NCI-H748 (cell line): Measurements from ENCODE around the gene CACNA1A.
A peak's percentile ranks its signal among the peaks of the same experiment; 100 is the strongest.
"Not testable (repeated sequence)": the region's sequence is repeated elsewhere in the genome, so short reads cannot be mapped to it uniquely, and the experiment has no call there.

Experiments used
- DNase-seq: peaks from one replicate; lab custom pipeline; 2025; ENCODE audit not compliant: unreplicated experiment; lab: John Stamatoyannopoulos, UW

The CACNA1A gene

DNA sequence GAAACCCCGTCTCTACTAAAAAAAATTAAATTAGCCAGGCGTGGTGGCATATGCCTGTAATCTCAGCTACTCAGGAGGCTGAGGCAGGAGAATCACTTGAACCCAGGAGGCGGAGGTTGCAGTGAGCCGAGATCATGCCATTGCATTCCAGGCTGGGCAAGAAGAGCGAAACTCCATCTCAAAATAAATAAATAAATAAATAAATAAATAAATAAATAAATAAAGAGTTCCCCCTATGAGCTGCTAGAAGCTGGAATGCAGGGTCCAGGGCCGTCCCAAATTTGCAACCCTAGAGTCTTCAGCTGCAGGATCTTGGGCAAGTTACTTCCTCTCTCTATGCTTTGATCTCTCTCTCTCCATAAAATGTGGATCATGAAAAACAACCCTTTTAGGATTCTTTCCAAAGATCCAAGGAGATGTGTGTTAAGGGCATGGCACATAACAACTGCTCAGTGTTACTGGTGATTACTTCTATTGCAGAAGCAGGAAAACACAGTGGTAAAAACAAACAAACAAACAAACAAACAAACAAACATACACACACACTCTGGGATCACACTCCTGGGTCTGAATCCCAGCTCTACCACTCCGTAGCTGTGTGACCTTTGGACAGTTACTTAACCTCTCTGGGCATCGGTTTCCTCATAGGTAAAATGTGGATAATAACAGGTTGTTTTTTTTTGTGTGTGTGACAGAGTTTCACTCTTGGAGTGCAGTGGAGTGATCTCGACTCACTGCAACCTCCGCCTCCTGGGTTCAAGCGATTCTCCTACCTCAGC, 78.8 kb downstream of the CACNA1A start:
- no peak for DNase-seq

DNA sequence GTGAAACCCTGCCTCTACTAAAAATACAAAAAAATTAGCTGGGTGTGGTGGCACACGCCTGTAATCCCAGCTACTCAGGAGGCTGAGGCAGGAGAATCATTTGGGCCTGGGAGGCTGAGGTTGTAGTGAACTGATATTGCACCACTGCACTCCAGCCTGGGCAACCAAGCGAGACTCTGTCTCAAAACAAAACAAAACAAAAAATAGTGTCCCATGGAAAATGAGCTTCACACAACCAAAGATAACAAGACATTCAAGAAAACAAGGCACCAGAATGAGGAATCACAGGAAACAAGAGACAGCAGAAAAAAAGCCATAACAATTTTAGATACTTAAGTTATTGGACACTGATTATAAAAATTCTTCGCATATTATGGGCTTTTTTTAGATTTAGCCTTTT, 80.4 kb downstream of the CACNA1A start:
- DNase-seq, result not testable (repeated sequence)

DNA sequence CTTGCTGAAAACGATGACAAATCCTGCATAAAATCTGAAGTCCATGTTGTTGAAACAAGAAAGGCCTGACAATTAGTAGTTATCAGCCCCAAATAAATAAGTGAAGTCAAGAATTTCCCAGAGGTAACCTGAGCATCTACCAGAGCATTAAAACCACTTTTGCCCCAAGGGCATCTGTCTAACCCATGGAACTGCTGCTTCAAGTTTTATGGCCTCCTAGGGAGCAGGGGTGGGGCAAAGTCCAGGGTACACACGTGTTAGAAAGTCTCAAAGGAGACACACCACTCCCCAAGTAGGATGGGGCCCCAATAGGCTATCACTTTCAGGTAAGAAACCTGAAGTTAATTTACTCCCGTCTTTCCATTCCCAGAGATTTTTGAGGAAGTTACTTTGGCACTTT, 81.1 kb downstream of the CACNA1A start:
- no peak for DNase-seq

DNA sequence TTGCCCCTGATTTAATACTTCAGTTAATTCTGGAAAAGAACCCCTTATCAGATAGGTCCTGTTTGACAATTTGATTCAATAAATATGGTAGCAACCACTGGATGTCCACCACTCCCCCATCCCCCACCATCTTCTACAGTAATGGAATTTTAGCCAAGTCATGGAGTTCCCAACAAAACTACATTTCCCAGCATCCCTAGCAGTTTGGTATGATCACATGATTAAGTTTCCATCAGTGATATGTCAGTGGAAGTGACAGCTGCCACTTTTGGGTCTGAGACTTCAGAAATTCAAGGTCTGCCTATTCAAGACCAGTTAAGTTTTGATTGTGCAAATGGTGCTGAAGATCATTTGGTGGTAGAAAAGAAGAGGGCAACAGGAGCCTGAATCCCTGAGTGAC, 85.5 kb downstream of the CACNA1A start:
- no peak for DNase-seq

DNA sequence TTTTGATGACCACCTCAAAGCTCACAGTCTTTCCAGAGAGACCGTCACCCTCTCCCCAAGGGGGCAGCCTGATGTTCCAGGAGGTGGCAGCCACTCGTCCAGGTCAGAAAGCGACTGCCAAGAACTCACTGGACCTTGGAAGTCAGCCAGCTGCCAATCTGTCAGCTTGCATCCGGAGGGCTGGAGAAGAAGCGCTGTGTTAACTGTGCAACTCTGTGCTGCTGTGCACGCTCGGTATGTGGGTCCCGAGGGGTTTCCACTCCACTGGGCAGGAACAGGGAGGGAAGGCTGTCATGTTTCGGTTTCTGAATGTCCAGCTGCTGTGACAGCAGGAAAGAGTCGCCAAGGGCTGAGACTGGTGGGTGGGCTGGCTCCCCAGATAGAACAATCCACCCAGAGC, 89.2 kb downstream of the CACNA1A start:
- DNase-seq, result no peak

DNA sequence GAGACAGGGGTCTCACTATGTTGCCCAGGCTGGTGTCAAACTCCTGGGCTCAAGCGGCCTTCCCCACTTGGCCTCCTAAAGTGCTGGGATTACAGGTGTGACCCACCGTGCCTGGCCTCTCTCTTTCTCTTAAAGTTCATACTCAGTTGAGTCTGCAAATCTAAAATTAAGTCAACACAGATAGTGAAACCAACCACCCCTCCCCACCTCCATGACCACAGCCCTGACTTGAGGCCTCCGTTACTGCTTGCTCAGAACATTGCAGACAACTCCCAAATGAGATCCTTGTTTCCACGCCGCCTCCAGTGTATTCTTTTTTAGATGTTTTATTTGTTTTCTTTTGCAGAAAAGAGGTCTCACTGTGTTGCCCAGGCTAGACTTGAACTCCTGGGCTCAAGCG, 94.4 kb downstream of the CACNA1A start:
- DNase-seq, result no peak

DNA sequence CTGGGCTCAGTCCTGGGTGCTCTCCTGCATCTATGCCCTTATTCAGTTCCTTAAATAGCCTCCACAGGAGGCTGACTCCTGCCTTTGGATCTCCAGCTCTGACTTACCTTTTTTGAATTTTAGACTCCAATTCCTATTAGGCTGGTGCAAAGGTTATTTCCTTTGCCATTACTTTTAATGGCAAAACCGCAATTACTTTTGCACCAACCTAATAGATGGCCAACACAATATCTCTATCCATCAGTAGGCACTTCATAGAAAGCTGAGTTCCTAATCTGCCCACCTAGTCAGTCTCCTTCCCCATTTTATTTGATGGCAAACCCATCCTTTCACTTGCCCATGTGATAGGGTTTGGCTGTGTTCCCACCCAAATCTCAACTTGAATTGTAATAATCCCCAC, 95.3 kb downstream of the CACNA1A start:
- DNase-seq, result no peak

DNA sequence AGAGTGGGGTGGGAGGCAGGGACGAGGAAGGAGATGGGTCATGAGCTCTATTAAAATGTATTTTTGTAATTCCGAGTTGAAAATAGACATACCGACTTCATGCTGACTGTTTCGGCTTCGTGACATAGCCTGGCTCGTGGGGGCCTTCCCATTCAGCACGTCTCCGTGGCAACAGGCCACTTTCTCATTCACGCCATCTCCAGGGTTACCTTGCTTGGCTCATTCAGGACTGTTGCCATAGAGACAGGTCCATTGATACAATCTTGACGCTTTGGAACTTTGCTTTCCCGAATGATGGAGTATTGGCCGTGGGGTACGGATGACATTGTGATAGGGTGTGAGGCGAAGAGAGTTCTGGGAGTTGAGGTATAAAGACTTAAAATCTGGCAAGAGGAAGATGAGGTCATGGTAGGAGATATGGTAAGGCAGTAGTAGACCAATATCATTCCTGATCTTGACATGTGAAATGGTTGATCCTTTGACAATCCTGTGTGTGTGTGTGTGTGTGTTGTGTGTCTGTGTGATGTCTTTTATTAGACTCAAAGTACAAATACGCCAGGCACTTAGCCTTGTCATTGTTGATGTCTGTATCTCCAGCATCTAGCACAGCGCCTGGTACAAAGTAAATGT, 97.3 kb downstream of the CACNA1A start:
- peak; percentile 23 for DNase-seq

DNA sequence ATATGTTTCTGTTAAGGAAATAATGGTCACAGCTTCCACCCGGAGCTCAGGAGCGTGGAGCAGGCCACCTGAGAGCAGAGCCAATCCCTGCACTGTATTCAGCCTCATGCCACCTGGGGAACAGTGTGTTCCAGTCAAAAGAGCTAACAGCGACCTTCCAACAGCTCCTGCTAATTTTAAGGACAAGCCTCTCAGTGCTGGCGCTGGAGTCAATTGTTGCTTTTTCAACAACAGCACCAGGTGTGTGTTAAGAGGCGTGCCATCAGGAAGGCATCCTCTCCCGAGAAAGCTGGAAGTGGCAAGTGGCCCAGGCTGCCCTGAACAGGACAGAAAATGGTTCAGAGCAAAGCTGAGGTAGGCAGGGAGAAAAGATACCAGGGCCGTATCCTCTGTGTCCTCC, 102.0 kb downstream of the CACNA1A start:
- DNase-seq, result peak; percentile 17

DNA sequence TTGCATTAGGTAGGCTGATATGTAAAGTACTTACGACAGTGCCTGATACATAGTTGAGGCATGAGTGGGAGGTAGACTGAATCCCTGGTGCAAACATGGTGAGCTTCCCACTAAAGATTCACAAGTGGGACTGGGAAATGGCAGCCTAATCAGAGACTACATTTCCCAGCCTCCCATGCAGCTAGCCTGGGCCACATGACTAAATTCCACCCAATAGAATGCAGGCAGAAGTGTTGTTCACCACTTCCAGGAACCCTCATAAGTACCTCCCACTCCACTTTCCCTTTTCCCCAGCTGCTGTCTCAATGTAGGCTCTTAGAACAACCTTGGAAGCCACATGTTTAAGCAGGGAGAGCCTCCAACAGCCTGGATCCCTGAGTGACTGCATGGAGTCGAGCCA, 104.9 kb downstream of the CACNA1A start:
- no peak for DNase-seq

DNA sequence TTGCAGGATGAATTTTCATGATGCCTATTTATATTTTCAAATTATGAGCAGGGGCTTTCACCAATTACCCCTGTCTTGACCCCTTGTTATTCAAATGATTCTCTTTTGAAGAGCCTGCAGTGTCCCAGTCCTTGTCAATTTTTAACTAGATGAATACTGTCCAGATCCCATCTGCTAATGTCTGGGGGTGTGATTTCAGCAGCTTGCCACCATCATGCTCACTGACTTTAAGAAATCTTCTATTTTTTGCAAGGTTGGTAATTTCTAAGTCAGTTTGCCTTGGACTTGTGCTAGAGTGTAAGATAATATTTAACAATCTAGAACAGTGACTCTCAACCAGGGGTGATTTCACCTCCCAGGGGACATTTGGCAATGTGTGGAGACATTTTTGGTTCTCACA, 106.0 kb downstream of the CACNA1A start:
- no peak for DNase-seq

DNA sequence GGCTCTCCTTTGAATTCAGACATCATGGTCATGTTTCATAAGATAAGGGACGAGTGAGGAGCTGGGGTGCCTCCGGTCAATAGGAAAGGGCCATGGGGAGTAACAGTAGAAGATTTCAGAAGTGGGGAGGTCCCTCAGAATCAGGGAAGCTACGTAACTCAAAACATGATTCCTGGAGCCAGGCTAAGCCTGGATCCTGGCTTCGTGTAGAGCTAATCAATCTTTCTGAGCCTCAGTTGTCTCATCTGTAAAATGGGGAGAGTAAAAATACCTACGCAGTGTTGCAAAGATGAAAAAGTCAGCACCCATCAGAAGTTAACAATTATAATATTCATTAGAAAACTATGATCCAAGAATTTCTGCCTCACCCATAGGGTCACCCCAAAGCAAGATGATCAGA, 106.5 kb downstream of the CACNA1A start:
- no peak for DNase-seq

DNA sequence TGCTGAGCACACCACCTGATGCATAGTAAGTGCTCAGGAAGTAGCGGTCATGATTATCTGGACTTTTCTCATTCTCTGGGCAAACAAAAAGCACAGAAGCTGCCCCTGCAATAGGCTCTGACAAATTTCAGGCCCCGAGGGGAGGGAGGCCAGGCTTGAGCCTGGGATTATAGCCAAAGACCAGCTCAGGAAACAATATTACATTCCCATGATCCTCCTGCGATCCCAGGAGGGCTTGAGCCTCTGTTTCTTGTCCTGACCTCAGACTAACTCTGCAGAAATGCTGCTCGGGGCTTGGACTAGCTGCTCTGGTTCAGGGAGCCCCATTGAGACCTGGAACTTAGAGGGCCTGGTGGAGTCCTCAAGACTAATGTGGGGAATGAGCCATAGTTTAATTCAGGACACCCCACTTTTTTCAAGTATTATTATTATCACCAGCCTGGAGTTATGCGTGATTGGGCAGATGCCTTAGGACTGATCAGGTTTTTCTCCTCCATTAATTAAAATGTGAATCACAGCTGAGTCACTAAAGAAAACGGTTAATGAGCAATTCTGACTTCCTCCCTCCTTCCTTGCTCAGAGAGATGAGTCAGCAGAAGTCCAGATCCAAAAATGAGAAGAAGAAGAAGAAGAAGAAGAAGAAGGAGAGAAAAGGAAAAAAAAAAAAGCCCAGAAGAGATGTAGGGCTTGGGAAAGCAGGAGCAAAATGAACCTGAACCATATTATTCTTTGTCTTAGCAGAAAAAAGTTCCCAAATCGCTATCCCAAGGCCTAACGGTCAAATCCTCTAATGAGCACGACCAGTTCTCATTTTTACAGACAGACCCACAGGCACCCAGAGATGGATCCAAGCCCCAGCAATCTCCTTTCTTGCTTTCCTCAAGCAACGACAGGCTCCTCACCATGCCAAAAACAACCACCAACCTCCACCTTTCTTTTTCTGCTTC, 107.2 kb downstream of the CACNA1A start:
- DNase-seq, result no peak

DNA sequence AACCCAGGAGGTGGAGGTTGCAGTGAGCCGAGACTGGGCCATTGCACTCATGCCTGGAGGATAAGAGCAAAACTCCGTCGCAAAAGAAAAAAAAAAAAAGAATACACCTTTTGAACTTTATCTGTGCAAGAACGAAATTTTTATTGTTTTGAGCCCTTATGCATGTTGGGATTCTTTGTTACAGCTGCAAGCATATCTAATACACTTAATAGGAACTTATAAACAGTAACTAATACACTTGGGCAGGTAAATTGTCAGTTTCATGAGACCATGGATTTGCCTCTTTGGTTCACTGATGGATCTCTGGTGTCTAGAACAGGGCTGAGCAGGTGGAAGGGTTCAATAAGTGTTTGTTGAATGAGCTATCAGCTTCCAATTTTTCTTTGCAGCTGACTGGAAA, 108.1 kb downstream of the CACNA1A start:
- DNase-seq, result no peak

DNA sequence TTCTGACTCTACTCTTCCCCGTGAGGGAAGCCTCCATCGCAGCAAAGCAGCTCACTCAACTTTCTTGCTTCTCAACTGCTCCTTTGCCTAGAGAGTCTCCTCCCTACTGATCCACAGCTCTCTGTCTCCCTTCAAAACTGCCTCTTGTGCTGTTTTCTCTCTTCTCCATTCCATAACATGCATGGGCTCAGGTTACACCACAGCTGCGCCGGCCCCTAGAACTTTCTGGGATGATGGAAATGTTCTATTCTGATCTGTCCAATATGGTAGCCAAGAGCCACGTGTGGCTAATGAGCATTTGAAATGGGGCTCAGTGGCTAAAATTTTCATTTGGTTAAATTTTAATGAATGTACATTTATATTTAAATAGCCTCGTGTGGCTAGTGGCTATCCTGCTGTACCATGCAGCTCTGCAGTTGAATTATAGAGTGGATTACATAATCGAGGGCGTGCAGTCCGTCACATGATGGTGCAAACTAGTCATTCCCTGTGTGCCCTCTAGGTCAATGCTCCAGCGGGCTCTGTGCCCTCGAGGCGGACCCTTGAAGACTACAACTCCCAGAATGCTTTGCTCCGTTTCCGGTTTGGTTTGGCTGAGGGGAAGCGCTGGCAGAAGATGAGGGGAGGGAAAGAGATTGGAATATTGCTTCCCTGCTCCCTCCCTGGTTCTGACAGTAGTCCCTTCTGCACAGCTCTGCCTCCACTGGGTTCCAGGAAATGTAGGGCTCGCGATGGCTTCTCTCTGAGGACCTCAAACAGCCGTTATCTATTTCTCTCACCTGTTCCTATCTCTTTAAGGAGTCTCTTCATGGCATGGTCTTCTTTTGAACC, 109.8 kb downstream of the CACNA1A start:
- no peak for DNase-seq

DNA sequence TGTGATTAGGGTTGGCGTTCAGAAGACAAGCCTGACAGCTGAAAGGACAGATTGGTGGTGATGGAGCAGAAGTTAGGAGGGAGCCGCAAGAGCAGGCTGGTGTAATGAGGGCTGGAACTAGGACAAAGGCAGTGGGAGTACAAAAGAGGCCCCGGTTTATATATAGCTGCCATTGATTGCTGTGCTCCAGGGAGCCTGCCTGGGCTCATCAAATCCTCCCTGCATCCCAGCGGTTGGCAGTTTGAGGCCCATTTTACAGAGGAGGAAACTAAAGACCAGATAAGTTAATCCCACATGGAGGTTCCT, 123.7 kb downstream of the CACNA1A start:
- no peak for DNase-seq

DNA sequence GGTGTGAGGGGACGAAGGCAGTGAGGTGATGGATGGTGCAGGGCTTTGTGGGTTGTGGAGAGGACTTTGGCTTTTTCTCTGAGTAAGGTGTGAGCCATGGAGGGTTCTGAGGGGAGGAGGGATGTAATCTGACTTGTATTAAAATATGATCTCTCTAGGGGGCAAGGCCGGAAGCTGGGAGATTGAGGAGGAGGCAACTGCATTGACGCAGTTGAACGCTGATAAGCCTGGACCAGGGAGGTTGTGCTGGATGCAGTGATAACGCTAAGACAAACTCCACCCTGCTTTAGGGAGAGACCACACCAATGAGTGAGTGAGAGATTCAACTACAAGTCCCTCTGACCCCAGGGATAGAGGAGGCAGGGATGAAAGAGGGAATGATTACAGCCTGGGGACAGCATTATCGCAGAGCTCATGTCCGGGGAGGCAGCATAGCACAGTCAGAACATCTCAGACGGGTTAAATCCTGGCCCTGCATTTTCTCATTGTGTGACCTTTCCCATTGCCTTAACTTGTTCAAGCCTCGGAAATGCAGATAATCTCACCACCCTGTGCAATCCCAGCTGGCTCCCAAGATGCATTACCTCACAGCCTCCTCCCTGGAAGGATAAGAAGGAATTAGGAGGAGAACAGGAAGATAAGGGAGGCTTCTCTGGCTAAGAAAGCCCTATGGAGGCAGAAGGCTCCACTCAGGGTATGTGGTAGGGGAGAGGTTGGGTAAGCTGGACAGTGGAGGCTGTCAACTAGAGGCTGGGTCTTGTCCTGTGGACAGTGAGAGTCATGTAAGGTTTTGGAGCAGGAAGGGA, 124.2 kb downstream of the CACNA1A start:
- DNase-seq, result no peak

DNA sequence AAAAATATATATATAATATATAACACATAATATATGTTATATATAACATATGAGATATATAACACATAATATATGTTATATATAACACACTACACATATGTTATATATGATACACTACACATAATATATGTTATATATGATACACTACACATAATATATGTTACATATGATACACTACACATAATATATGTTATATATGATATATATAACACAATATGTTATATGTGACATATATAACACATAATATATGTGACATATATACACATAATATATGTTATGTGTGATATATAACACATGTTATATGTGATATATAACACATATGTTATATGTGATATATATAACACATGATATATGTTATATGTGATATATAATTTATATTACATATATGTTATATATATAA, 129.7 kb downstream of the CACNA1A start:
- no peak for DNase-seq

DNA sequence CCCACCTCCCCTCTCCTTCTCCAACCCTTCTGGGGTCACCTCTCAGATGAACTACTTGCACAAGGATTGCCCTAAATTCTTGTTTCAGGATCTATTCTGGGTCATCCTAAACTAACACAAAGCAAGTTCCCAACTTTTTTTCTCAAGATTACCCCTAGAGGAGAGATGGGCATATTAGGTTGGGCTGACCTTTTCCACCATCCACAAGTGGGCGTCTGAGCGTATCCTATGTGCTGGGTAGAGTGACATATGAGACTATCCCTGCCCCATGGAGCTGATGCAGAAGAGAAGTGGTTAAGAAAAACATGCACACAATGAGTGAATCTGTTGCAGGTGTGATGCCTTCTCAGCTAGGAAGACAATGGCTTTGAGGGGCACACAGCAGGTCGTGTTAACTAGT, 132.7 kb downstream of the CACNA1A start:
- DNase-seq, result no peak

DNA sequence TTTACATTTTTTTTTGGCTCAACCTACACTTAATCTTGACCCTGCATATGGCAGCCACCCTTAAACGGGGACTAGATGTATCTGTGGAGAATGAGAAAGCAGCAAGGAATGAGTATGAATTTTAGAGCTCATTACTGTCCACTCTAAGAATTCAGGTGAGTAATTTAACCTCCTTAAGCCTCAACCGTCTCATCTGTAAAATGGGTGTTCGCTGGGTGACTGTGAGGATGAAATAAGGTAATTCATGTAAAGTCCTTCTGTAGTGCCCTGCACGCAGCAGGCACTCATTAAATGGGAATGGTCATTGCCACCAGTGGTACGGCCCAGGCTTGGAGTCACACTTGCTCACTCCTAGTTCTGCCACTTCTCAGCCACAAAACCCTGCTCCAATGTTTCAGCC, 135.3 kb downstream of the CACNA1A start:
- DNase-seq, result no peak
